ENCODE measurements around the gene CCNL1.

DNA sequence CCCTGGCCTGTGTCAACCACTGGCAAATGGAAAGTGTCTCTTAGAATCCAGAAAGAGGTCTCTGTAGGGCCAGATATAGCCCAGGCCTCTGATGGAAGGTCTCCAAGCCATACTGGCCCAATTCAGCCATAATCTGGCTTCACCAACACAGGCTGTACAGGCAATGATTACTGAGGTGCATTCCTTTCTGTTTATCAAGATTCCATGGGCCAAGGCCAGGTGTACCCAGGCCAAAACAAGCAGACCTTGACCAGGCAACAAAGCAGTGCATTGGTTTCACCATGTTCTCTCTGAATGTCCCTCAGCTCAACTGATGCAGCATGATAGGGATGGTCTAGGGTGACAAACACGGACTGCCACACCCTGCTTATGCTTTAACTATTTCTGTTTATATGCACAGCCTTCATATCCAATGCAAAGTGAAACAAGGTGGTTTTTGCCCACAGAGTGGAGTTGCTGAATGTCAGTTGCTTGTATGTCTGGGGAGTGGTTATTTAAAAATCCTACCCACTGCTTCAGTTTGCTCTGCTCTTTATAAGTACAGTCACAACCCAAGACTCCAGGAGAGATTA lies 25.2 kb downstream of the CCNL1 start:
- TF ChIP-seq YY1 (IDR thresholded peaks at IDR 0.05; ENCODE audit: insufficient read depth, insufficient read length) = no peak
- TF ChIP-seq ZNF274 (IDR thresholded peaks at IDR 0.05; ENCODE audit: low read depth, low read length) = no peak
- no peak for TF ChIP-seq SUZ12 (IDR thresholded peaks at IDR 0.05; ENCODE audit: extremely low read depth, insufficient read depth, insufficient read length)

Measured in NT2/D1 (cell line).